HG03457 (cell line): ENCODE data around the gene BUB1.
A peak's percentile ranks its signal among the peaks of the same experiment; 100 is the strongest.
"Not testable (repeated sequence)": the region's sequence is repeated elsewhere in the genome, so short reads cannot be mapped to it uniquely, and the experiment has no call there.

Source experiments
- ATAC-seq: cut with Tn5 transposase; IDR thresholded peaks from one replicate; pipeline ENCODE4 v1.9.1; 2021; ENCODE audit warnings: moderate number of reproducible peaks; ENCODE audit not compliant: unreplicated experiment

BUB1 gene

GRCh38 chr2:110691612-110692258, 13.9 kb upstream of the BUB1 start:
- ATAC-seq = no peak

- no peak for ATAC-seq
These were observed 12.5 kb upstream of the BUB1 start for GRCh38 chr2:110690083-110690965.

- no peak for ATAC-seq
These were observed 10.8 kb upstream of the BUB1 start for GRCh38 chr2:110688594-110689091.

- ATAC-seq = not testable (repeated sequence)
These were observed 10.1 kb upstream of the BUB1 start for GRCh38 chr2:110687775-110688484.

- no peak for ATAC-seq
These were observed 5.0 kb upstream of the BUB1 start for GRCh38 chr2:110682872-110683271.

- no peak for ATAC-seq
These were observed 4.4 kb upstream of the BUB1 start for GRCh38 chr2:110682267-110682666.

GRCh38 chr2:110680709-110681108, 2.8 kb upstream of the BUB1 start:
- ATAC-seq = no peak

- no peak for ATAC-seq
These were observed 2.0 kb upstream of the BUB1 start for GRCh38 chr2:110679865-110680264.

- no peak for ATAC-seq
These were observed 1.5 kb upstream of the BUB1 start for GRCh38 chr2:110679337-110679707.

GRCh38 chr2:110678457-110679336, 834 bp upstream of the BUB1 start:
- ATAC-seq = no peak

GRCh38 chr2:110677080-110677479, 783 bp downstream of the BUB1 start:
- no peak for ATAC-seq

GRCh38 chr2:110675679-110676078, 2.2 kb downstream of the BUB1 start:
- peak; percentile 2 for ATAC-seq

GRCh38 chr2:110674620-110675555, 3.0 kb downstream of the BUB1 start:
- peak; percentile 69 for ATAC-seq

GRCh38 chr2:110673201-110673600, 4.7 kb downstream of the BUB1 start:
- no peak for ATAC-seq

- no peak for ATAC-seq
These were observed 7.0 kb downstream of the BUB1 start for GRCh38 chr2:110670826-110671225.

GRCh38 chr2:110669079-110669478, 8.8 kb downstream of the BUB1 start:
- no peak for ATAC-seq

GRCh38 chr2:110667071-110667470, 10.8 kb downstream of the BUB1 start:
- no peak for ATAC-seq

- no peak for ATAC-seq
These were observed 13.7 kb downstream of the BUB1 start for GRCh38 chr2:110664135-110664534.

- no peak for ATAC-seq
These were observed 15.3 kb downstream of the BUB1 start for GRCh38 chr2:110662560-110662959.
